Measurements from ENCODE around the gene CLCN7. TPM values are rescaled to one million over a fixed set of nuclear protein-coding genes. Genes with fewer than 3 reads are reported as not detected.

Gene CLCN7
- total and polyA plus RNA-seq, 2 of the 13 experiments (the other 11 are each of a cell fraction or from before 2014, with no cell fraction given) = 24.6 to 25.1 TPM

DNA sequence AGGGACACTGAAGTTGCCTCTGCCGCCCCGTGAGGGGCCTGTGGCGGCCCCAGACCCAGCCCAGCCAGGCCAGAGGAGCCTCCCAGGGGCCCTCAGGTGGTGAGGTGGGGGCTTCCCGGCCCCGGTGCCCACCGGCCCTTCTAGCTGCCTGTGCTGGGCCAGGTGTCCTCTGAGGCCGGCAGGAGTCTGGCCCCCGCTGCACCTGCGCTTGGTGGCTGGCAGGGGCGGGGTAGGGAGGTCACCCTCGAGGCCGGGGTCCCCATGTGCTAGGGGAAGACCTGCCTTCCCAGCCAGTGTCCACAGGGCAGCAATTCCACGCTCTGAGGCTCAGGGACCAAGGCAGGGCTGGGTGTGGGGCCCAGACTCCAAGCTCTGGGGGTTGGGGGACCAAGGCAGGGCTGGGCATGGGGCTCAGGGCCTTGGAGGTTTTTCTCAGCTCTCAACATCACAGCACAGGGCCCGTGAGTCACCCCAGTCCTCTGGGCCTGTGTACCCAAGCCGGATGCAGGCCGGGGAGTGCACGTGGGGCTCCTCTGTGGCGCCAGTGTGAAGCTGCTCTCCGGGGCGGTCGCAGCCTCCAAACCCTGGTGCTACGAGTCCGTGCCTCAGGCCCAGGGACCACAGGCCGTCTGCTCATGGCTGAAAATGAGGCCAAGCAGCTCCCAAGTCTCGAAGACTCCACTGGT lies 29.2 kb downstream of the CLCN7 start:
- Histone ChIP-seq H4K20me1 (ENCODE audit: insufficient read depth, low read length) (no peaks in the 10 kb centered on the region), H3K27ac (ENCODE audit: extremely low read length, insufficient read depth, low read length) (no peak overlapping the region), H2AFZ (ENCODE audit: low read length) (no peak overlapping the region), H3K4me3 (replicated peaks in 1 of 3; ENCODE audit: insufficient read depth in 1 of 3, low read depth in 2 of 3, low read length in 3 of 3) (no peak overlapping the region), H3K4me1 (ENCODE audit: insufficient read depth, low read length) (peaks cover 14% of the 10 kb centered on the region), H3K9me3 (ENCODE audit: low read length) (no peaks in the 10 kb centered on the region), H3K27me3 (ENCODE audit: control insufficient read depth in 1 of 2, insufficient read depth in 2 of 2, low read length in 2 of 2) (peaks cover 0 to 1% of the 10 kb centered on the region in 2 experiments; a peak in 3 of 5 replicates), H3K4me2 (ENCODE audit: low read depth, low read length) (no peak overlapping the region), H3K36me3 (replicated peaks in 1 of 2; ENCODE audit: control insufficient read depth in 1 of 2, insufficient read depth in 2 of 2, low read length in 2 of 2) (no peaks in the 10 kb centered on the region; a peak in 1 of 5 replicates), H3K79me2 (ENCODE audit: insufficient read depth, low read length) (no peaks in the 10 kb centered on the region), H3K9ac (ENCODE audit: insufficient read depth, low read depth, low read length) (no peak overlapping the region)
- 98% methylated on average over 6 of the region's 25 CpGs for WGBS (ENCODE audit: low lambda C conversion rate)
- DNase-seq (ENCODE audit: low spot score) (no peak), ATAC-seq (no peak), FAIRE-seq (no peak)
- TF ChIP-seq AGO2 (optimal IDR thresholded peaks at IDR 0.05; ENCODE audit: low read depth, low read length) (peak; percentile 27), ZNF678 (CRISPR knock-in tag; IDR thresholded peaks at IDR 0.05) (no peak)
- ChIA-PET POLR2A (no interaction called here), CTCF (ENCODE audit: low intra/inter-chr PET ratio, low total read pairs) (no interaction called here)
- in situ Hi-C loops (cut with HindIII; ENCODE audit: extremely low pct_ligation_motif_present, low pct_unique_long_range_greater_than_20kb) (no loop called here), intact Hi-C loops (cut with micrococcal nuclease; ENCODE audit: unreplicated experiment) (no loop called here)
- BruUV-seq (replicated peaks) = TSS peak; percentile 59

DNA sequence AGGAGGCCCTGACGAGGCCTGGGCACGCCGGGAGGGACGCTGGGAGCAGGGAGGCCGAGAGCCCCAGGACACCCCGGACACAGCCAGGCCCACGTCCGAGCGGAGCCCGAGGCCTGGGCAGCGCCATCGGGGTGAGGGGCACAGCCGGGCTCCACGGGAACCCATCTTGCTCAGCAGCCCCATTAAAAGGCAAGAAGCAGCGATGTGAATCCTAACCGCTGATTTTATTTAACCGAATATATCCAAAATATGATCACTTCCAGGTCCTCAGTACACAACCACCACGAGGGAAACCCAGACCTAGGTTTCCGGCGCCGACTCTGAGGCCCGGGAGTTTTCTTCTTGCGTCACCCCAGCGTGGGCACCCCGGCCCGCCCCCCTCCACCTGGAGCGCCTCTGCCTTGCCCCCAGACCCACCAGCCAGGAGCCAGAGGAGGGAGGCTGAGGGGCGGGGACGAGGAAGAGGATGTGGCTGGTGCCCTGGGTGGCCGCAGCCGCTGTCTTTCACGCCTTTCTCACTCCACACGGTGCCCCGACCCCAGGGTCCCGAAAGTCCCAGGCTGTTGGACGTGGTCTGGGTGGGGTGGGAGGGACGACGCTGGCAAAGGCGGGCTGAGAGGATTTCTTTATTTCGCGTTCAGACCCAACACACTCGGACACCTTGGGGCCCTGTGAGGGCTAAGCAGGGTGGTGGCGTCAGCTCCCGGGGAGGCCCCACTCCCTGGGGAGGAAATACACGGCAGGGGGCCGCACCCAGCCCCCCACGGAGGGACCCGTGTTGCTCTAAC lies 29.9 kb downstream of the CLCN7 start:
- FAIRE-seq (no peak), DNase-seq (ENCODE audit: low spot score) (no peak), ATAC-seq (no peak)
- Histone ChIP-seq H4K20me1 (ENCODE audit: insufficient read depth, low read length) (no peaks in the 10 kb centered on the region), H3K36me3 (replicated peaks in 1 of 2; ENCODE audit: control insufficient read depth in 1 of 2, insufficient read depth in 2 of 2, low read length in 2 of 2) (no peaks in the 10 kb centered on the region; a peak in 1 of 5 replicates), H3K79me2 (ENCODE audit: insufficient read depth, low read length) (no peaks in the 10 kb centered on the region), H3K9me3 (ENCODE audit: low read length) (no peaks in the 10 kb centered on the region), H3K27ac (ENCODE audit: extremely low read length, insufficient read depth, low read length) (no peak overlapping the region), H3K4me3 (replicated peaks in 1 of 3; ENCODE audit: insufficient read depth in 1 of 3, low read depth in 2 of 3, low read length in 3 of 3) (no peak overlapping the region), H3K9ac (ENCODE audit: insufficient read depth, low read depth, low read length) (no peak overlapping the region), H3K27me3 (ENCODE audit: control insufficient read depth in 1 of 2, insufficient read depth in 2 of 2, low read length in 2 of 2) (peaks cover 0 to 1% of the 10 kb centered on the region in 2 experiments; a peak in 3 of 5 replicates), H3K4me2 (ENCODE audit: low read depth, low read length) (no peak overlapping the region), H3K4me1 (ENCODE audit: insufficient read depth, low read length) (peaks cover 14% of the 10 kb centered on the region), H2AFZ (ENCODE audit: low read length) (no peak overlapping the region)
- 90% methylated on average over 42 of the region's 48 CpGs for WGBS (ENCODE audit: low lambda C conversion rate)
- BruUV-seq (replicated peaks) = no TSS peak
- in situ Hi-C loops (cut with HindIII; ENCODE audit: extremely low pct_ligation_motif_present, low pct_unique_long_range_greater_than_20kb) (no loop called here), intact Hi-C loops (cut with micrococcal nuclease; ENCODE audit: unreplicated experiment) (no loop called here)
- ChIA-PET CTCF (ENCODE audit: low intra/inter-chr PET ratio, low total read pairs) (no interaction called here), POLR2A (no interaction called here)
- TF ChIP-seq, protein P1, sequence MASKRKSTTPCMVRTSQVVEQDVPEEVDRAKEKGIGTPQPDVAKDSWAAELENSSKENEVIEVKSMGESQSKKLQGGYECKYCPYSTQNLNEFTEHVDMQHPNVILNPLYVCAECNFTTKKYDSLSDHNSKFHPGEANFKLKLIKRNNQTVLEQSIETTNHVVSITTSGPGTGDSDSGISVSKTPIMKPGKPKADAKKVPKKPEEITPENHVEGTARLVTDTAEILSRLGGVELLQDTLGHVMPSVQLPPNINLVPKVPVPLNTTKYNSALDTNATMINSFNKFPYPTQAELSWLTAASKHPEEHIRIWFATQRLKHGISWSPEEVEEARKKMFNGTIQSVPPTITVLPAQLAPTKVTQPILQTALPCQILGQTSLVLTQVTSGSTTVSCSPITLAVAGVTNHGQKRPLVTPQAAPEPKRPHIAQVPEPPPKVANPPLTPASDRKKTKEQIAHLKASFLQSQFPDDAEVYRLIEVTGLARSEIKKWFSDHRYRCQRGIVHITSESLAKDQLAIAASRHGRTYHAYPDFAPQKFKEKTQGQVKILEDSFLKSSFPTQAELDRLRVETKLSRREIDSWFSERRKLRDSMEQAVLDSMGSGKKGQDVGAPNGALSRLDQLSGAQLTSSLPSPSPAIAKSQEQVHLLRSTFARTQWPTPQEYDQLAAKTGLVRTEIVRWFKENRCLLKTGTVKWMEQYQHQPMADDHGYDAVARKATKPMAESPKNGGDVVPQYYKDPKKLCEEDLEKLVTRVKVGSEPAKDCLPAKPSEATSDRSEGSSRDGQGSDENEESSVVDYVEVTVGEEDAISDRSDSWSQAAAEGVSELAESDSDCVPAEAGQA (IDR thresholded peaks at IDR 0.05; ENCODE audit: low read depth) = no peak
- TF ChIP-seq, protein P1 (CRISPR knock-in tag; IDR thresholded peaks at IDR 0.05; ENCODE audit: borderline replicate concordance) = no peak
- 0 out of 2 replicates have a peak, but pooled peaks have one; percentile 36 for TF ChIP-seq POLR2G (IDR thresholded peaks at IDR 0.05; ENCODE audit: low read depth, low read length)
